ENCODE results near the gene DOP1B.

The DOP1B gene

GRCh38 chr21:36167541-36167940, 10.9 kb downstream of the DOP1B start:
- Histone ChIP-seq H3K9ac (no peak overlapping the region), H3K36me3 (ENCODE audit: control insufficient read depth, insufficient read depth, low read length) (no peaks in the 10 kb centered on the region), H3K4me3 (ENCODE audit: low read depth, low read length) (no peak overlapping the region), H3K27me3 (ENCODE audit: control insufficient read depth, insufficient read depth, low read length) (no peaks in the 10 kb centered on the region), H3K9me3 (ENCODE audit: control insufficient read depth, low read length) (no peaks in the 10 kb centered on the region), H2AFZ (no peak overlapping the region), H3K4me2 (ENCODE audit: low read length) (no peak overlapping the region), H3K4me1 (peaks cover 6% of the 10 kb centered on the region), H3K79me2 (peaks cover 7% of the 10 kb centered on the region), H3K27ac (no peak overlapping the region)
- TF ChIP-seq, protein P1, sequence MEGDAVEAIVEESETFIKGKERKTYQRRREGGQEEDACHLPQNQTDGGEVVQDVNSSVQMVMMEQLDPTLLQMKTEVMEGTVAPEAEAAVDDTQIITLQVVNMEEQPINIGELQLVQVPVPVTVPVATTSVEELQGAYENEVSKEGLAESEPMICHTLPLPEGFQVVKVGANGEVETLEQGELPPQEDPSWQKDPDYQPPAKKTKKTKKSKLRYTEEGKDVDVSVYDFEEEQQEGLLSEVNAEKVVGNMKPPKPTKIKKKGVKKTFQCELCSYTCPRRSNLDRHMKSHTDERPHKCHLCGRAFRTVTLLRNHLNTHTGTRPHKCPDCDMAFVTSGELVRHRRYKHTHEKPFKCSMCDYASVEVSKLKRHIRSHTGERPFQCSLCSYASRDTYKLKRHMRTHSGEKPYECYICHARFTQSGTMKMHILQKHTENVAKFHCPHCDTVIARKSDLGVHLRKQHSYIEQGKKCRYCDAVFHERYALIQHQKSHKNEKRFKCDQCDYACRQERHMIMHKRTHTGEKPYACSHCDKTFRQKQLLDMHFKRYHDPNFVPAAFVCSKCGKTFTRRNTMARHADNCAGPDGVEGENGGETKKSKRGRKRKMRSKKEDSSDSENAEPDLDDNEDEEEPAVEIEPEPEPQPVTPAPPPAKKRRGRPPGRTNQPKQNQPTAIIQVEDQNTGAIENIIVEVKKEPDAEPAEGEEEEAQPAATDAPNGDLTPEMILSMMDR (IDR thresholded peaks at IDR 0.05): no peak

GRCh38 chr21:36169470-36170128, 13.0 kb downstream of the DOP1B start:
- Histone ChIP-seq H3K9me3 (ENCODE audit: control insufficient read depth, low read length) (no peaks in the 10 kb centered on the region), H3K27ac (no peak overlapping the region), H3K4me2 (ENCODE audit: low read length) (no peak overlapping the region), H3K4me3 (ENCODE audit: low read depth, low read length) (no peak overlapping the region), H3K9ac (no peak overlapping the region), H3K4me1 (peaks cover 3% of the 10 kb centered on the region), H2AFZ (no peak overlapping the region), H3K36me3 (ENCODE audit: control insufficient read depth, insufficient read depth, low read length) (no peaks in the 10 kb centered on the region), H3K27me3 (ENCODE audit: control insufficient read depth, insufficient read depth, low read length) (no peaks in the 10 kb centered on the region), H3K79me2 (peaks cover 7% of the 10 kb centered on the region)
- TF ChIP-seq, protein P1 (IDR thresholded peaks at IDR 0.05): no peak

- TF ChIP-seq, protein P1 (IDR thresholded peaks at IDR 0.05): no peak
- Histone ChIP-seq H2AFZ (no peak overlapping the region), H3K4me1 (peaks cover 3% of the 10 kb centered on the region), H3K4me2 (ENCODE audit: low read length) (no peak overlapping the region), H3K9me3 (ENCODE audit: control insufficient read depth, low read length) (no peaks in the 10 kb centered on the region), H3K36me3 (ENCODE audit: control insufficient read depth, insufficient read depth, low read length) (no peaks in the 10 kb centered on the region), H3K27me3 (ENCODE audit: control insufficient read depth, insufficient read depth, low read length) (no peaks in the 10 kb centered on the region), H3K4me3 (ENCODE audit: low read depth, low read length) (no peak overlapping the region), H3K79me2 (peaks cover 7% of the 10 kb centered on the region), H3K27ac (no peak overlapping the region), H3K9ac (no peak overlapping the region)
These were observed 14.2 kb downstream of the DOP1B start for GRCh38 chr21:36170823-36171222.

DNA sequence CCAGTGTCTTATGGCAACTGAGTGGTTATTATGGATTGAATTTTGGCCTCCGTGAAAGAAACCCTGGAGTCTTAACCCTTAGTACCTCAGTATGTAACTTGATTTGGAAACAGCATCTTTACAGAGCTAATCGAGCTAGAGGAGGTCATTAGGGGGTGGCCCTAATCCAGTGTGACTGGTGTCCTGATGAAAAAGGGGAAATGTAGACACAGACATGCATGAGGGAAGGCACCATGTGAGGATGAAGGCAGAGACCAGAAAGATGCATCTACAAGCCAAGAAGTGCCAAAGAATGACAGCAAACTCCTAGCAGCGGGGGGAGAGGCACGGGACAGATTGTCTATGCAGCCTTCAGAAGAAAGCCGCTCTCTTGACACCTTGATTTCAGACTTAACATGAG, 14.7 kb downstream of the DOP1B start:
- Histone ChIP-seq H3K27ac (no peak overlapping the region), H3K4me1 (peaks cover 3% of the 10 kb centered on the region), H3K4me2 (ENCODE audit: low read length) (no peak overlapping the region), H3K9ac (no peak overlapping the region), H3K9me3 (ENCODE audit: control insufficient read depth, low read length) (no peaks in the 10 kb centered on the region), H3K36me3 (ENCODE audit: control insufficient read depth, insufficient read depth, low read length) (no peaks in the 10 kb centered on the region), H3K4me3 (ENCODE audit: low read depth, low read length) (no peak overlapping the region), H2AFZ (no peak overlapping the region), H3K27me3 (ENCODE audit: control insufficient read depth, insufficient read depth, low read length) (no peaks in the 10 kb centered on the region), H3K79me2 (peaks cover 7% of the 10 kb centered on the region)
- TF ChIP-seq, protein P1 (IDR thresholded peaks at IDR 0.05): no peak

- TF ChIP-seq, protein P1 (IDR thresholded peaks at IDR 0.05): no peak
- Histone ChIP-seq H3K9ac (no peak overlapping the region), H3K79me2 (peaks cover 7% of the 10 kb centered on the region), H3K4me1 (peaks cover 3% of the 10 kb centered on the region), H3K4me3 (ENCODE audit: low read depth, low read length) (no peak overlapping the region), H2AFZ (no peak overlapping the region), H3K36me3 (ENCODE audit: control insufficient read depth, insufficient read depth, low read length) (no peaks in the 10 kb centered on the region), H3K27me3 (ENCODE audit: control insufficient read depth, insufficient read depth, low read length) (no peaks in the 10 kb centered on the region), H3K27ac (peak overlapping the region; percentile 32), H3K4me2 (ENCODE audit: low read length) (no peak overlapping the region), H3K9me3 (ENCODE audit: control insufficient read depth, low read length) (no peaks in the 10 kb centered on the region)
These were observed 15.2 kb downstream of the DOP1B start for GRCh38 chr21:36171741-36172331.

Data from parathyroid adenoma (tissue), 2 donors.